ENCODE results near the gene ZNF189.

Gene ZNF189

GRCh38 chr9:101387871-101388506 is 10.7 kb upstream of the ZNF189 start:
- DNase-seq (ENCODE audit: low spot score), result no peak
- in situ Hi-C loops (cut with MboI; ENCODE audit: low sequenced_read_pairs, unreplicated experiment), result no loop called here
- peak; percentile 35 for TF ChIP-seq CTCF (IDR thresholded peaks at IDR 0.05; ENCODE audit: borderline replicate concordance, control extremely low read depth, extremely low read depth, insufficient read depth, missing control alignments)

- TF ChIP-seq CTCF (IDR thresholded peaks at IDR 0.05; ENCODE audit: borderline replicate concordance, control extremely low read depth, extremely low read depth, insufficient read depth, missing control alignments), result no peak
- in situ Hi-C loops (cut with MboI; ENCODE audit: low sequenced_read_pairs, unreplicated experiment), result no loop called here
- DNase-seq (ENCODE audit: low spot score), result no peak
These were observed 10.1 kb upstream of the ZNF189 start for GRCh38 chr9:101388507-101388993.

GRCh38 chr9:101393135-101393534 is 5.5 kb upstream of the ZNF189 start:
- in situ Hi-C loops (cut with MboI; ENCODE audit: low sequenced_read_pairs, unreplicated experiment), result no loop called here
- DNase-seq (ENCODE audit: low spot score), result no peak
- TF ChIP-seq CTCF (IDR thresholded peaks at IDR 0.05; ENCODE audit: borderline replicate concordance, control extremely low read depth, extremely low read depth, insufficient read depth, missing control alignments), result no peak

- DNase-seq (ENCODE audit: low spot score), result no peak
- in situ Hi-C loops (cut with MboI; ENCODE audit: low sequenced_read_pairs, unreplicated experiment), result no loop called here
- no peak for TF ChIP-seq CTCF (IDR thresholded peaks at IDR 0.05; ENCODE audit: borderline replicate concordance, control extremely low read depth, extremely low read depth, insufficient read depth, missing control alignments)
These were observed 4.0 kb upstream of the ZNF189 start for GRCh38 chr9:101394687-101395086.

GRCh38 chr9:101397746-101398067 is 944 bp upstream of the ZNF189 start:
- no peak for DNase-seq (ENCODE audit: low spot score)
- no peak for TF ChIP-seq CTCF (IDR thresholded peaks at IDR 0.05; ENCODE audit: borderline replicate concordance, control extremely low read depth, extremely low read depth, insufficient read depth, missing control alignments)
- in situ Hi-C loops (cut with MboI; ENCODE audit: low sequenced_read_pairs, unreplicated experiment), result no loop called here

GRCh38 chr9:101398930-101399642 is 435 bp downstream of the ZNF189 start:
- no peak for DNase-seq (ENCODE audit: low spot score)

More at GRCh38 chr9:101398930-101399642, 435 bp downstream of the ZNF189 start:
- in situ Hi-C loops (cut with MboI; ENCODE audit: low sequenced_read_pairs, unreplicated experiment), result no loop called here
- TF ChIP-seq CTCF (IDR thresholded peaks at IDR 0.05; ENCODE audit: borderline replicate concordance, control extremely low read depth, extremely low read depth, insufficient read depth, missing control alignments), result no peak
